Liver (tissue), 3 donors: ENCODE results near the gene RIN1.

Source experiments
- RXRA ChIP-seq, 2 donors: IDR thresholded peaks; 2 replicates each; pipeline ENCODE4 v1.6.1; 2017 to 2018; ENCODE audit warnings: antibody characterized with exemption in 2 of 2, mild to moderate bottlenecking in 1 of 2
- TF ChIP-seq, protein P1 (sequence below): fragments of 150-350 bp; IDR thresholded peaks from 2 replicates; pipeline ENCODE4 v1.5.1; 2017; ENCODE audit warnings: improper control_type of control experiment, low read depth, low read length; ENCODE audit not compliant: missing input control
- TF ChIP-seq, protein P2 (sequence below): IDR thresholded peaks from 2 replicates; pipeline ENCODE4 v1.6.1; 2016; ENCODE audit warnings: antibody characterized with exemption, mild to moderate bottlenecking
- donor health status: healthy.
- donor health status: healthy.

DNA sequence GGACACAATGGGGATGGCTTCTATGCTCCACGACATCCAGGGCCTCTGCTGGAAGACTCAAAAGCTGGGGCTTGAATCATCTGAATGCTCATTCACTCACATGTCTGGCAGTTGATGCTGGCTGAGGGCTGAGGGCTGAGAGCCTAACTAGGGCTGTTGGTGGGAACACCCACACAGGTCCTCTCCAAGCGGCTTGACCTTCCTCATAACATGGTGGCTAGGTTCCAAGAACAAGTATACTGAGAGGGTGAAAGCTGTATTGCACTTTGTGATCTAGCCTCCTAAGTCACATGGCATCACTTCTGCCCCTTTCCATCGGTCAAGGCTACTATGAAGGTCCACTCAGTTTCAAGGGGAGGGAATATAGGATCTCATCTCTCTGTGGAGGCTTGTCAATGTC lies 37.0 kb downstream of the RIN1 start:
- TF ChIP-seq, protein P1, sequence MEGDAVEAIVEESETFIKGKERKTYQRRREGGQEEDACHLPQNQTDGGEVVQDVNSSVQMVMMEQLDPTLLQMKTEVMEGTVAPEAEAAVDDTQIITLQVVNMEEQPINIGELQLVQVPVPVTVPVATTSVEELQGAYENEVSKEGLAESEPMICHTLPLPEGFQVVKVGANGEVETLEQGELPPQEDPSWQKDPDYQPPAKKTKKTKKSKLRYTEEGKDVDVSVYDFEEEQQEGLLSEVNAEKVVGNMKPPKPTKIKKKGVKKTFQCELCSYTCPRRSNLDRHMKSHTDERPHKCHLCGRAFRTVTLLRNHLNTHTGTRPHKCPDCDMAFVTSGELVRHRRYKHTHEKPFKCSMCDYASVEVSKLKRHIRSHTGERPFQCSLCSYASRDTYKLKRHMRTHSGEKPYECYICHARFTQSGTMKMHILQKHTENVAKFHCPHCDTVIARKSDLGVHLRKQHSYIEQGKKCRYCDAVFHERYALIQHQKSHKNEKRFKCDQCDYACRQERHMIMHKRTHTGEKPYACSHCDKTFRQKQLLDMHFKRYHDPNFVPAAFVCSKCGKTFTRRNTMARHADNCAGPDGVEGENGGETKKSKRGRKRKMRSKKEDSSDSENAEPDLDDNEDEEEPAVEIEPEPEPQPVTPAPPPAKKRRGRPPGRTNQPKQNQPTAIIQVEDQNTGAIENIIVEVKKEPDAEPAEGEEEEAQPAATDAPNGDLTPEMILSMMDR, result no peak
- no peak for TF ChIP-seq RXRA (IDR thresholded peaks at IDR 0.05)
- TF ChIP-seq, protein P2, sequence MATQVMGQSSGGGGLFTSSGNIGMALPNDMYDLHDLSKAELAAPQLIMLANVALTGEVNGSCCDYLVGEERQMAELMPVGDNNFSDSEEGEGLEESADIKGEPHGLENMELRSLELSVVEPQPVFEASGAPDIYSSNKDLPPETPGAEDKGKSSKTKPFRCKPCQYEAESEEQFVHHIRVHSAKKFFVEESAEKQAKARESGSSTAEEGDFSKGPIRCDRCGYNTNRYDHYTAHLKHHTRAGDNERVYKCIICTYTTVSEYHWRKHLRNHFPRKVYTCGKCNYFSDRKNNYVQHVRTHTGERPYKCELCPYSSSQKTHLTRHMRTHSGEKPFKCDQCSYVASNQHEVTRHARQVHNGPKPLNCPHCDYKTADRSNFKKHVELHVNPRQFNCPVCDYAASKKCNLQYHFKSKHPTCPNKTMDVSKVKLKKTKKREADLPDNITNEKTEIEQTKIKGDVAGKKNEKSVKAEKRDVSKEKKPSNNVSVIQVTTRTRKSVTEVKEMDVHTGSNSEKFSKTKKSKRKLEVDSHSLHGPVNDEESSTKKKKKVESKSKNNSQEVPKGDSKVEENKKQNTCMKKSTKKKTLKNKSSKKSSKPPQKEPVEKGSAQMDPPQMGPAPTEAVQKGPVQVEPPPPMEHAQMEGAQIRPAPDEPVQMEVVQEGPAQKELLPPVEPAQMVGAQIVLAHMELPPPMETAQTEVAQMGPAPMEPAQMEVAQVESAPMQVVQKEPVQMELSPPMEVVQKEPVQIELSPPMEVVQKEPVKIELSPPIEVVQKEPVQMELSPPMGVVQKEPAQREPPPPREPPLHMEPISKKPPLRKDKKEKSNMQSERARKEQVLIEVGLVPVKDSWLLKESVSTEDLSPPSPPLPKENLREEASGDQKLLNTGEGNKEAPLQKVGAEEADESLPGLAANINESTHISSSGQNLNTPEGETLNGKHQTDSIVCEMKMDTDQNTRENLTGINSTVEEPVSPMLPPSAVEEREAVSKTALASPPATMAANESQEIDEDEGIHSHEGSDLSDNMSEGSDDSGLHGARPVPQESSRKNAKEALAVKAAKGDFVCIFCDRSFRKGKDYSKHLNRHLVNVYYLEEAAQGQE, result no peak
